ENCODE results near the gene CHRDL2. TPM values are rescaled to one million over a fixed set of nuclear protein-coding genes. Genes with fewer than 3 reads are reported as not detected.

The CHRDL2 gene
- polyA plus RNA-seq, 2 of the 4 experiments (the other 2 are of a cell fraction) = 2.3 to 5.8 TPM

DNA sequence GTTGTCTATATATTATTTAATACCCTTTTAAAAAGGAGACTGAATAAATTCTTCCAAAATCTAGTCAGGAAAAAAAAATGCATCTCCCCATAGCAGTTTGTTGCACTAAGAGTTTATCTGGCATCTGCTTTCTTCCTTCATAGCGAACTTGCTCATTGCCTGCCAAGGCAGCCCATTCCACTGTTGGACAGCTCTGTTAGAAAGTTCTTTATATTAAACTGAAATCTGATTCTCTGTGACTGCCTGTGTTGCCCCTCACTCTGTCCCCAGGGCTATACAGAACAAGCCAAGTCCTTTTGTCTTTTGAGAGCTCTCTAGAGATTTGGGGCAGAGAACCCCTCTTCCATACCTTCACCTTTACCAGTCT, 3.3 kb upstream of the CHRDL2 start:
- ATAC-seq (no peak), DNase-seq (ENCODE audit: low read depth in 1 of 2, low spot score in 1 of 2) (no peak), FAIRE-seq (no peak)
- Histone ChIP-seq H3K4me2 (no peak overlapping the region), H3K4me1 (peaks cover 17% of the 10 kb centered on the region; the same call in 2 of the 3 replicates), H3K4me3 (no peak overlapping the region), H3K9me3 (no peaks in the 10 kb centered on the region), H3K27ac (no peak overlapping the region)
- 80% methylated on average over 1 of the region's 1 CpG for WGBS (ENCODE audit: missing lambda C conversion rate)
- TF ChIP-seq ZSCAN20 (CRISPR knock-in tag; IDR thresholded peaks at IDR 0.05) (no peak), CBX8 (IDR thresholded peaks at IDR 0.05) (no peak), RCOR1 (IDR thresholded peaks at IDR 0.05; ENCODE audit: low read depth, low read length) (no peak), CBX2 (IDR thresholded peaks at IDR 0.05; ENCODE audit: borderline replicate concordance, low read depth) (no peak)
- TF ChIP-seq, protein P1, sequence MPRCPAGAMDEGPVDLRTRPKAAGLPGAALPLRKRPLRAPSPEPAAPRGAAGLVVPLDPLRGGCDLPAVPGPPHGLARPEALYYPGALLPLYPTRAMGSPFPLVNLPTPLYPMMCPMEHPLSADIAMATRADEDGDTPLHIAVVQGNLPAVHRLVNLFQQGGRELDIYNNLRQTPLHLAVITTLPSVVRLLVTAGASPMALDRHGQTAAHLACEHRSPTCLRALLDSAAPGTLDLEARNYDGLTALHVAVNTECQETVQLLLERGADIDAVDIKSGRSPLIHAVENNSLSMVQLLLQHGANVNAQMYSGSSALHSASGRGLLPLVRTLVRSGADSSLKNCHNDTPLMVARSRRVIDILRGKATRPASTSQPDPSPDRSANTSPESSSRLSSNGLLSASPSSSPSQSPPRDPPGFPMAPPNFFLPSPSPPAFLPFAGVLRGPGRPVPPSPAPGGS (IDR thresholded peaks at IDR 0.05) = no peak
- TF ChIP-seq, protein P2, sequence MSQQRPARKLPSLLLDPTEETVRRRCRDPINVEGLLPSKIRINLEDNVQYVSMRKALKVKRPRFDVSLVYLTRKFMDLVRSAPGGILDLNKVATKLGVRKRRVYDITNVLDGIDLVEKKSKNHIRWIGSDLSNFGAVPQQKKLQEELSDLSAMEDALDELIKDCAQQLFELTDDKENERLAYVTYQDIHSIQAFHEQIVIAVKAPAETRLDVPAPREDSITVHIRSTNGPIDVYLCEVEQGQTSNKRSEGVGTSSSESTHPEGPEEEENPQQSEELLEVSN (IDR thresholded peaks at IDR 0.05; ENCODE audit: borderline replicate concordance, low read depth) = no peak
- ChIA-PET POLR2A (no interaction called here), CTCF (interaction anchor here (0.9 to 4.1 kb wide), 6 partner anchors 8 to 281 kb away, joined by 3 to 20 read pairs (median 7); no protein-coding TSS in a partner anchor)

DNA sequence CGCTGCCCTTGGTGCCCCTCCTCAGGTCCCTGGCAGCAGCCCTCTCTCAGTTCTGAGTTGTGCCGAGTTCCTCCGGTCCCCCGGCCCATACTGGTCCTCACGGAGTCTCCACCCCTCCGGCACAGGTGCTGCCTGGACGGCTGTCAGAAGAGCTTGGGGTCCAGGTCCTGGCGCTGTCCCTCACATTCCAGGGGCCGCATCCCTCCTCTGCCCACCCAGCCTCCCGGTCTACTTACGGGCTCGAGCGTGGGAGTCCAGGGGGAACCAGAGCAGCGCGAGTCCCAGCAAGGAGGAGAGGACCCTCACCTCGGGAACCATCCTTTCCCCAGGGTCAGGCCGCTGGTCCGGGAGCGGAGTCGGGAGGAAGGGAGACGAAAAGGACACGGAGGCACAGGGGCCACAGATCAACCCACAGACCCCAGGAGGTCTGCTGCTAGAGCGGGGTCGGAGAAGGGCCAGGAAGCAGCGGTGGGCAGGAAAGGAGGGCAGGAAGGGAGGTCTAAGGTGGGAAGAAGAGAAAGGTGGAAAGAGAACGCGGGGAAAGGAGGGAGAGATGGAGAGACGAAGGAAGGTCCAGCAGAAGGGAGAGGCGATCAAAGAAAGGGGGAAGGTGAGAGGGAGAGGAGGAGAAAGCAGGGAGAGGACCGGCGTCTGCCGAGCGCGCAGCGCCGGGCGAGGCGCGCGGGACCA, 510 bp downstream of the CHRDL2 start:
- no peak for DNase-seq (ENCODE audit: low read depth in 1 of 2, low spot score in 1 of 2)
- 36% methylated on average over 36 of the region's 40 CpGs for WGBS (ENCODE audit: missing lambda C conversion rate)
- TF ChIP-seq KDM5A (IDR thresholded peaks at IDR 0.05) = no peak
- TF ChIP-seq ESRRA (IDR thresholded peaks at IDR 0.05; ENCODE audit: borderline replicate concordance, low read length) = no peak
- TF ChIP-seq, protein P3, sequence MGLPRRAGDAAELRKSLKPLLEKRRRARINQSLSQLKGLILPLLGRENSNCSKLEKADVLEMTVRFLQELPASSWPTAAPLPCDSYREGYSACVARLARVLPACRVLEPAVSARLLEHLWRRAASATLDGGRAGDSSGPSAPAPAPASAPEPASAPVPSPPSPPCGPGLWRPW (IDR thresholded peaks at IDR 0.05) = no peak
- no peak for TF ChIP-seq HDAC2 (IDR thresholded peaks at IDR 0.05)
- TF ChIP-seq, protein P4, sequence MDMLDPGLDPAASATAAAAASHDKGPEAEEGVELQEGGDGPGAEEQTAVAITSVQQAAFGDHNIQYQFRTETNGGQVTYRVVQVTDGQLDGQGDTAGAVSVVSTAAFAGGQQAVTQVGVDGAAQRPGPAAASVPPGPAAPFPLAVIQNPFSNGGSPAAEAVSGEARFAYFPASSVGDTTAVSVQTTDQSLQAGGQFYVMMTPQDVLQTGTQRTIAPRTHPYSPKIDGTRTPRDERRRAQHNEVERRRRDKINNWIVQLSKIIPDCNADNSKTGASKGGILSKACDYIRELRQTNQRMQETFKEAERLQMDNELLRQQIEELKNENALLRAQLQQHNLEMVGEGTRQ (IDR thresholded peaks at IDR 0.05) = no peak
- no peak for TF ChIP-seq MYC (IDR thresholded peaks at IDR 0.05; ENCODE audit: borderline replicate concordance, low read length)
- TF ChIP-seq HOXB13 (CRISPR knock-in tag; IDR thresholded peaks at IDR 0.05; ENCODE audit: low read depth) = no peak
- no peak for TF ChIP-seq HOXB5 (CRISPR knock-in tag; IDR thresholded peaks at IDR 0.05)
- TF ChIP-seq PHF8 (IDR thresholded peaks at IDR 0.05; ENCODE audit: borderline replicate concordance, low read depth) = no peak
- no peak for TF ChIP-seq HOXA7 (CRISPR knock-in tag; IDR thresholded peaks at IDR 0.05)
- no peak for TF ChIP-seq CBX8 (IDR thresholded peaks at IDR 0.05)
- no peak for TF ChIP-seq NFE2L2 (conservative IDR thresholded peaks at IDR 0.05; ENCODE audit: low read length)
- TF ChIP-seq, protein P5, sequence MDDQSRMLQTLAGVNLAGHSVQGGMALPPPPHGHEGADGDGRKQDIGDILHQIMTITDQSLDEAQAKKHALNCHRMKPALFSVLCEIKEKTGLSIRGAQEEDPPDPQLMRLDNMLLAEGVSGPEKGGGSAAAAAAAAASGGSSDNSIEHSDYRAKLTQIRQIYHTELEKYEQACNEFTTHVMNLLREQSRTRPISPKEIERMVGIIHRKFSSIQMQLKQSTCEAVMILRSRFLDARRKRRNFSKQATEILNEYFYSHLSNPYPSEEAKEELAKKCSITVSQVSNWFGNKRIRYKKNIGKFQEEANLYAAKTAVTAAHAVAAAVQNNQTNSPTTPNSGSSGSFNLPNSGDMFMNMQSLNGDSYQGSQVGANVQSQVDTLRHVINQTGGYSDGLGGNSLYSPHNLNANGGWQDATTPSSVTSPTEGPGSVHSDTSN (IDR thresholded peaks at IDR 0.05) = no peak
- TF ChIP-seq, protein P2 (IDR thresholded peaks at IDR 0.05; ENCODE audit: borderline replicate concordance, low read depth) = no peak
- no peak for TF ChIP-seq ZNF302 (CRISPR knock-in tag; IDR thresholded peaks at IDR 0.05)
- TF ChIP-seq RARB (CRISPR knock-in tag; IDR thresholded peaks at IDR 0.05) = no peak
- no peak for TF ChIP-seq EHF (CRISPR knock-in tag; IDR thresholded peaks at IDR 0.05)
- no peak for TF ChIP-seq SMC3 (IDR thresholded peaks at IDR 0.05)
- TF ChIP-seq, protein P6, sequence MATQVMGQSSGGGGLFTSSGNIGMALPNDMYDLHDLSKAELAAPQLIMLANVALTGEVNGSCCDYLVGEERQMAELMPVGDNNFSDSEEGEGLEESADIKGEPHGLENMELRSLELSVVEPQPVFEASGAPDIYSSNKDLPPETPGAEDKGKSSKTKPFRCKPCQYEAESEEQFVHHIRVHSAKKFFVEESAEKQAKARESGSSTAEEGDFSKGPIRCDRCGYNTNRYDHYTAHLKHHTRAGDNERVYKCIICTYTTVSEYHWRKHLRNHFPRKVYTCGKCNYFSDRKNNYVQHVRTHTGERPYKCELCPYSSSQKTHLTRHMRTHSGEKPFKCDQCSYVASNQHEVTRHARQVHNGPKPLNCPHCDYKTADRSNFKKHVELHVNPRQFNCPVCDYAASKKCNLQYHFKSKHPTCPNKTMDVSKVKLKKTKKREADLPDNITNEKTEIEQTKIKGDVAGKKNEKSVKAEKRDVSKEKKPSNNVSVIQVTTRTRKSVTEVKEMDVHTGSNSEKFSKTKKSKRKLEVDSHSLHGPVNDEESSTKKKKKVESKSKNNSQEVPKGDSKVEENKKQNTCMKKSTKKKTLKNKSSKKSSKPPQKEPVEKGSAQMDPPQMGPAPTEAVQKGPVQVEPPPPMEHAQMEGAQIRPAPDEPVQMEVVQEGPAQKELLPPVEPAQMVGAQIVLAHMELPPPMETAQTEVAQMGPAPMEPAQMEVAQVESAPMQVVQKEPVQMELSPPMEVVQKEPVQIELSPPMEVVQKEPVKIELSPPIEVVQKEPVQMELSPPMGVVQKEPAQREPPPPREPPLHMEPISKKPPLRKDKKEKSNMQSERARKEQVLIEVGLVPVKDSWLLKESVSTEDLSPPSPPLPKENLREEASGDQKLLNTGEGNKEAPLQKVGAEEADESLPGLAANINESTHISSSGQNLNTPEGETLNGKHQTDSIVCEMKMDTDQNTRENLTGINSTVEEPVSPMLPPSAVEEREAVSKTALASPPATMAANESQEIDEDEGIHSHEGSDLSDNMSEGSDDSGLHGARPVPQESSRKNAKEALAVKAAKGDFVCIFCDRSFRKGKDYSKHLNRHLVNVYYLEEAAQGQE (IDR thresholded peaks at IDR 0.05) = no peak
- POLR2A ChIA-PET = no interaction called here
- H3K27ac ChIP-seq = peak overlapping the region; percentile 54 to 83; a peak in 4 of 6 replicates
- 0 out of 6 replicates have a peak, but pooled peaks of 1 of the 2 experiments have one; percentile 12 for ATAC-seq
- H3K9me3 ChIP-seq = no peaks in the 10 kb centered on the region
- H3K4me1 ChIP-seq = peaks cover 24% of the 10 kb centered on the region
- peak overlapping the region; percentile 91 for H3K4me2 ChIP-seq
- peak overlapping the region; percentile 48 for H3K4me3 ChIP-seq
- no peak for FAIRE-seq
- CTCF ChIA-PET = interaction anchor here (8.3 to 8.5 kb wide), 2 partner anchors 9 to 93 kb away, joined by 98 to 122 read pairs; no protein-coding TSS in a partner anchor

Measured in A549 (cell line).